ENCODE measurements around the gene SMURF2. TPM values are rescaled to one million over a fixed set of nuclear protein-coding genes. Genes with fewer than 3 reads are reported as not detected.

Gene SMURF2
- total and polyA plus RNA-seq, 9 of the 15 experiments (the other 6 are each of a cell fraction or from before 2014, with no cell fraction given) = 3.8 to 22.0 (median 14.8) TPM

DNA sequence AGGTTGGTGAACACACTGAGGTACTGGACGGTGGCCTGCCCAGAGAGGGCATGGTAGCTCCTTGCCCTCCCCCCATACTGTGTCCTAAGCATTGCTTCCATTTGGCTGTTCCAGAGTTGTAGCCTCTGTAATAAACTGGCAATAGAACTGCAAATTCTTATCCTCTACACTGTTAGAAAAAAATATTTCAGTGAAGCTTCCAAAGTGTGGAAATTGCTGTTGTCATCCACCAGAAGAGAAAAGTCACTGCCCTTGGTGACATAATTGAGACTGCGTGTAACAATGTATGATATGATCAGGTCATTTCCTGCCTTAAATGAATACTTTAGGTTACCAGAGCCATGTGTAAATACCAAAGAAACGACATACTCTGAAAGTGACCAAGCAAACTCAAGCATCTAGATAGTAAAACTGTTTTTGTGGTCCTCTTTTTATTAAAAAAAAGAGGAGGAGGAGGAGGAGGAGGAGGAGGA lies 89.4 kb downstream of the SMURF2 start (continued):
- TF ChIP-seq ZSCAN32 (CRISPR knock-in tag; IDR thresholded peaks at IDR 0.05) = no peak
- TF ChIP-seq ZNF140 (CRISPR knock-in tag; IDR thresholded peaks at IDR 0.05) = no peak
- TF ChIP-seq, protein P1, sequence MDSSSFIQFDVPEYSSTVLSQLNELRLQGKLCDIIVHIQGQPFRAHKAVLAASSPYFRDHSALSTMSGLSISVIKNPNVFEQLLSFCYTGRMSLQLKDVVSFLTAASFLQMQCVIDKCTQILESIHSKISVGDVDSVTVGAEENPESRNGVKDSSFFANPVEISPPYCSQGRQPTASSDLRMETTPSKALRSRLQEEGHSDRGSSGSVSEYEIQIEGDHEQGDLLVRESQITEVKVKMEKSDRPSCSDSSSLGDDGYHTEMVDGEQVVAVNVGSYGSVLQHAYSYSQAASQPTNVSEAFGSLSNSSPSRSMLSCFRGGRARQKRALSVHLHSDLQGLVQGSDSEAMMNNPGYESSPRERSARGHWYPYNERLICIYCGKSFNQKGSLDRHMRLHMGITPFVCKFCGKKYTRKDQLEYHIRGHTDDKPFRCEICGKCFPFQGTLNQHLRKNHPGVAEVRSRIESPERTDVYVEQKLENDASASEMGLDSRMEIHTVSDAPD (CRISPR knock-in tag; IDR thresholded peaks at IDR 0.05) = no peak
- TF ChIP-seq SRSF7 (optimal IDR thresholded peaks at IDR 0.05; ENCODE audit: low read depth, low read length) = no peak
- TF ChIP-seq CHD2 (IDR thresholded peaks at IDR 0.05; ENCODE audit: low read depth, low read length) = no peak
- no peak for TF ChIP-seq SIRT6 (IDR thresholded peaks at IDR 0.05; ENCODE audit: low read depth, low read length)
- TF ChIP-seq KAT7 (CRISPR knock-in tag; IDR thresholded peaks at IDR 0.05; ENCODE audit: borderline replicate concordance) = no peak
- no peak for TF ChIP-seq TRIM24 (IDR thresholded peaks at IDR 0.05)
- TF ChIP-seq RB1 (IDR thresholded peaks at IDR 0.05; ENCODE audit: low read depth) = no peak
- TF ChIP-seq FOSL1 (tag; conservative IDR thresholded peaks at IDR 0.05) = no peak
- TF ChIP-seq RBM25 (IDR thresholded peaks at IDR 0.05; ENCODE audit: low read depth, low read length, severe bottlenecking) = no peak
- TF ChIP-seq BDP1 (IDR thresholded peaks at IDR 0.05; ENCODE audit: insufficient read depth, insufficient read length) = no peak
- TF ChIP-seq ZEB2 (IDR thresholded peaks at IDR 0.05) = no peak
- no peak for TF ChIP-seq GABPB2 (CRISPR knock-in tag; conservative IDR thresholded peaks at IDR 0.05)
- no peak for TF ChIP-seq SRF (CRISPR knock-in tag; IDR thresholded peaks at IDR 0.05)
- no peak for TF ChIP-seq RAD21 (CRISPR knock-in tag; conservative IDR thresholded peaks at IDR 0.05 in 1 of 2, IDR thresholded peaks at IDR 0.05 in 1 of 2)
- no peak for TF ChIP-seq MECOM (CRISPR knock-in tag; IDR thresholded peaks at IDR 0.05)
- no peak for TF ChIP-seq HMBOX1 (IDR thresholded peaks at IDR 0.05)
- peak; percentile 76; the same call in 1 of the 2 replicates for TF ChIP-seq ZNF589 (CRISPR knock-in tag; IDR thresholded peaks at IDR 0.05; ENCODE audit: low read depth)
- no peak for TF ChIP-seq TAF1 (IDR thresholded peaks at IDR 0.05; ENCODE audit: control insufficient read depth, extremely low read depth, insufficient read depth, low read length, severe bottlenecking)
- no peak for TF ChIP-seq DDX20 (tag; IDR thresholded peaks at IDR 0.05; ENCODE audit: low read depth)
- no peak for TF ChIP-seq MAX (CRISPR knock-in tag; IDR thresholded peaks at IDR 0.05)
- TF ChIP-seq ZSCAN29 (IDR thresholded peaks at IDR 0.05) = no peak
- TF ChIP-seq SMARCE1 (IDR thresholded peaks at IDR 0.05) = peak; percentile 61
- TF ChIP-seq ZNF165 (CRISPR knock-in tag; IDR thresholded peaks at IDR 0.05; ENCODE audit: borderline replicate concordance) = no peak
- no peak for TF ChIP-seq ZNF398 (CRISPR knock-in tag; IDR thresholded peaks at IDR 0.05)
- TF ChIP-seq E2F3 (CRISPR knock-in tag; IDR thresholded peaks at IDR 0.05) = no peak
- no peak for TF ChIP-seq SMARCB1 (IDR thresholded peaks at IDR 0.05; ENCODE audit: insufficient read length, low read depth)

All from K562 (cell line).